HG03432 (cell line): ENCODE data around the gene TTC29.
"Not testable (repeated sequence)": the region's sequence is repeated elsewhere in the genome, so short reads cannot be mapped to it uniquely, and the experiment has no call there.

Experiments used
- ATAC-seq: cut with Tn5 transposase; IDR thresholded peaks from one replicate; pipeline ENCODE4 v1.9.1; 2021; ENCODE audit warnings: mild to moderate bottlenecking, moderate library complexity; ENCODE audit not compliant: unreplicated experiment

TTC29 gene

GRCh38 chr4:146739182-146739581 lies 206.5 kb downstream of the TTC29 start:
- ATAC-seq, result no peak

- ATAC-seq, result not testable (repeated sequence)
Measured at GRCh38 chr4:146723519-146723918, 222.1 kb downstream of the TTC29 start.

- no peak for ATAC-seq
Measured at GRCh38 chr4:146709956-146710355, 235.7 kb downstream of the TTC29 start.

GRCh38 chr4:146699910-146700309 lies 245.8 kb downstream of the TTC29 start:
- no peak for ATAC-seq

GRCh38 chr4:146674829-146675570 lies 270.7 kb downstream of the TTC29 start:
- no peak for ATAC-seq

GRCh38 chr4:146663968-146664311 lies 281.7 kb downstream of the TTC29 start:
- ATAC-seq, result not testable (repeated sequence)

GRCh38 chr4:146661367-146661766 lies 284.3 kb downstream of the TTC29 start:
- ATAC-seq, result no peak
